ENCODE data around the gene NDEL1.

- TF ChIP-seq POLR2AphosphoS5 (IDR thresholded peaks at IDR 0.05; ENCODE audit: borderline replicate concordance, low read depth, low read length) (no peak), EZH2 (IDR thresholded peaks at IDR 0.05) (no peak), FOXP2 (optimal IDR thresholded peaks at IDR 0.05; ENCODE audit: control extremely low read depth, extremely low read length, insufficient read depth) (no peak)
These were observed 56.4 kb downstream of the NDEL1 start for GRCh38 chr17:8492121-8492520.

All from SK-N-MC (cell line).